NCI-H2107 (cell line): ENCODE results near the gene CENPP.

Experiments used
- DNase-seq: peaks from one replicate; lab custom pipeline; 2025; lab: John Stamatoyannopoulos, UW

The CENPP gene

DNA sequence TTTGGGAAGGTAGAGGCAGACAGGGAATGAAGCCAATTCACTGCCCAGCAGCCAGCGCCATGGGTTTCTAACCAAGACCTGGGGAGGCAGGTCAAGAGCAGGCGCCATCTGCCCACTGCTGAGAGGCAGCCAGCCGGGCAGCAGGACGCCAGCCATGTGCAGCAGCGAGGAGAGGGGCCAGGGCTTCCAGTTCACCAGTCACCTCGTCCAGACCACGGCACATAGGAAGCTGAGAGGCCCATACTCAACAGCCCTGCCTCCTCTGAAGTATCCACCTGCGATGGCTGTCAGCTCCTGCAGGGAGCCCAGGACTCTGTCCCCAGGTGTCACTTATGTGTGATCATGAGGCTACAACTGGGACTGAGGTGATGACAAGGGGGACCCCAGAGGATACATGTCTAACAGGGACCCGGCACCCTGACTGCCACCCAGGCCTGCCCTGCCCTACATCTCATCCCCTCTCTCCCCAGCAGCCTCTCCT is 314.1 kb downstream of the CENPP start:
- no peak for DNase-seq

GRCh38 chr9:92640398-92641091 is 314.8 kb downstream of the CENPP start:
- no peak for DNase-seq

GRCh38 chr9:92641092-92641809 is 315.5 kb downstream of the CENPP start:
- DNase-seq = no peak

DNA sequence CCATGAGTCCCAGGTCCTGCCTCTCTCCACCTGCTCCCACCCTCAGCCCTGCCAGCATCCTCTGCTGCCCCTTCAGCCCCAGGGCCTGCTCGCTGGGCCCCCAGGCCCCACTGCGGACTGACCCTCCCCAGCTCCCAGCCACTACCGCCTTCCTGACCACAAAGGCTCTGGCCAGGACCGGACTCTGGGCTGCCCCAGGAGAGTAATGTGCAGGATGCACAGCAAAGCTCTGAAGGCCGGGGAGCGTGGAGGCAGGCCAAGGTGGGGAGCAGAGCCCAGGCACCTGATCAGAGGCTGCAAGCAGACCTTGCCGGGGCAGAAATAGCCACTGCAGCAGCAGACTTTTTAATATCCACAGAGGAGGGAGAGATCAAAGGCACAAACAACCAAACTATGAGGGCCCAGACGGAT is 316.3 kb downstream of the CENPP start:
- DNase-seq = no peak

GRCh38 chr9:92642564-92642963 is 316.8 kb downstream of the CENPP start:
- no peak for DNase-seq

GRCh38 chr9:92644278-92644677 is 318.5 kb downstream of the CENPP start:
- no peak for DNase-seq

DNA sequence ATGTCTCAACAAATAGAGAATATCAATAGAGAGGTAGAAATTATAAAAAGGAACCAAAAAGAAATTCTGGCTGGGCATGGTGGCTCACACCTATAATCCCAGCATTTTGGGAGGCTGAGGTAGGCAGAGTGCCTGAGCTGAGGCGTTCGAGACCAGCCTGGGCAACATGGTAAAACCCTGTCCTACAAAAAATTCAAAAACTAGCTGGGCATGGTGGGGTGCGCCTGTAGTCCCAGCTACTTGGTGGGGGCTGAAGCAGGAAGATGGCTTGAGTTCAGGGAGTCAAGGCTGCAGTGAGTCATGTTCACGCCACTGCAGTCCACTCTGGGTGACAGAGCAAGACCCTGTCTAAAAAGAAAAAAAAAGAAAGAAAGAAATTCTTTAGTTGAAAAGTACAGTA is 319.3 kb downstream of the CENPP start:
- DNase-seq = no peak

DNA sequence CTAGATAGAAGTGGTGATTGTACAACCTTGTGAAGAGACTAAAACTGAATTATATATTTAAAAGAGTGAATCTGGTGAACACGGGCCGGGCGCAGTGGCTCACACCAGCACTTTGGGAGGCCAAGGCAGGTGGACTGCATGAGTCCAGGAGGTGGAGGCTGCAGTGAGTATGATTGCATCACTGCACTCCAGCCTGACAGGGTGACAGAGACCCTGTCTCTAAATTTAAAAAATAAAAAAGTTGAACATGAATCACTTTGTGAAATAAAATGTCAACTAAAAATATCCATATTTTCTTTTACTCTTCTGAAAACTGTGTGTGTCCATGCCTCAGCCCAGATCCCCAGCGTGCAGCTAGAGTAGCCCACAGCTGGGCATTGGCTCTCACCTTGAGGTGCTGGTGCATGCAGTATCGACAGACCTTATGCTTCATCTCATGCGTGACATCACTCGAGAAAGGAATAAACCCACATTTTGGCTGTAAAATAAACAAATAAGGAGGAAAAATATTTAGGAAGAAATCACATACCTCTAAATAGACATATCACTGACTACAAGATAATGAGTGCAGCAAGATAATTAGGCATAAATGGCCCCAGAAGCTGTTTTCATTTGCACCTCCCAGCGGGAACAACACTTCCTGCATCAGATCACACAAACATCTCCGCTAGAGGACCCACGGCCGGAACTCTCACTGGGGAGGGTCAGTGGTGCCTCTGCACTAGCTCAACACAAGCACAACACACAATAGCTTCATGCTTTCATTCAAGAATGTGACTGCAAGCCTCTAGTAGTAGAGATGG is 322.1 kb downstream of the CENPP start:
- DNase-seq = no peak

- no peak for DNase-seq
Measured at GRCh38 chr9:92648474-92648971, 322.8 kb downstream of the CENPP start.

DNA sequence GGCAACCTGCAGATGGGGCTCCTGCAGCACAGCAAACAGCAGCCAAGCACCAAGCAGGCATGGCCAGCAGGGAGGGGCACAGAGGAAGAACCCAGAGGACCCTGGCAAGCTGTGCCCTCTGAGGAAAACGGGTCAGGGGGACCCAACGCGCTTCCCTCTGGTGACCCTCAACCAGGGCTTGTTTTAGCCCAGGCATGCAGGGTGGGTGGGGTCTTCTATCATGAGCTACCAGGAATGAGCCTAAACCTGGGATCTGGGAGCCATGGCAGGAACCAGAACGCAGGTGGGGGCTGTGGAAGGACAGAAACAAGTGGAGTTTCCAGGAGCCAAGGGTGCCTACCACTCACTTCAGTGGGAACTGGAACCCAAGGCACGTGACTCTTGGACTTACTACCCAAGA is 323.3 kb downstream of the CENPP start:
- no peak for DNase-seq

DNA sequence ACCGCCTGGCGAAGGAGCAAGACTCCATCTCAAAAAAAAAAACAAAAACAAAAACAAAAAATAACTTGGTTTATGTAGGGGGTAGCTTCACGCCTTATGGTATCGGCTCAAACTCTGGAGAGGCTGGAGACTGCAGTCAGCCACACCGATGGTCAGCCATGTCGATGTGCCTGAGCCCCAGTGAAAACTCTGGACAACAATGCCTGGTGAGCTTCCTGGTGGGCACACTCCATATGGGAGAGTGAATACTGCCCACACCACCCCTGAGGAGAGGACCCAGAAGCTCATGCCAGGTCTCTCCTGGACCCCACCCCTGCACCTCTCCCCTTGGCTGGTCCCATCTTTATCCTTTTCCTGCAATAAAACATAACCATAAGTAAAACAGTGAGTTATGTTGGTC is 324.5 kb downstream of the CENPP start:
- no peak for DNase-seq

GRCh38 chr9:92650839-92651621 is 325.3 kb downstream of the CENPP start:
- no peak for DNase-seq

DNA sequence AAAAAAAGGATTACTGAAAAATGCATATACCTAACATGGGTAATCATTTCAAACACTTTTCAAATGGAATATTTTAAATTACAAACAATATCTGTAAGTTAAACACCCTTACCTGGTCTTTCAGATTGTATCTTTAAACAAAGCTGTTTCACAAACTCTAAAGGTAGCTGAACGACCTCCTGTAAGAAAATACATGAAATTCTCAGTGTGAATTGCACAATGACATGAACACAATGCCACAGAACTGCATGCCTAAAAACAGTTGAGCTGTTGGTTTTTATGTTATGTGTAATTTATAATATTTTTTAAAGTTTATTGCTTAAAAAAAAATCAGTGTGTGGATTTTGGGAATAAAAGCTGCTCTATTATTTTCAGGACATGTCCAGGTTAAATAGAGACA is 326.7 kb downstream of the CENPP start:
- DNase-seq = no peak

GRCh38 chr9:92654481-92655301 is 328.9 kb downstream of the CENPP start:
- no peak for DNase-seq

- DNase-seq = no peak
Measured at GRCh38 chr9:92655366-92655765, 329.6 kb downstream of the CENPP start.

DNA sequence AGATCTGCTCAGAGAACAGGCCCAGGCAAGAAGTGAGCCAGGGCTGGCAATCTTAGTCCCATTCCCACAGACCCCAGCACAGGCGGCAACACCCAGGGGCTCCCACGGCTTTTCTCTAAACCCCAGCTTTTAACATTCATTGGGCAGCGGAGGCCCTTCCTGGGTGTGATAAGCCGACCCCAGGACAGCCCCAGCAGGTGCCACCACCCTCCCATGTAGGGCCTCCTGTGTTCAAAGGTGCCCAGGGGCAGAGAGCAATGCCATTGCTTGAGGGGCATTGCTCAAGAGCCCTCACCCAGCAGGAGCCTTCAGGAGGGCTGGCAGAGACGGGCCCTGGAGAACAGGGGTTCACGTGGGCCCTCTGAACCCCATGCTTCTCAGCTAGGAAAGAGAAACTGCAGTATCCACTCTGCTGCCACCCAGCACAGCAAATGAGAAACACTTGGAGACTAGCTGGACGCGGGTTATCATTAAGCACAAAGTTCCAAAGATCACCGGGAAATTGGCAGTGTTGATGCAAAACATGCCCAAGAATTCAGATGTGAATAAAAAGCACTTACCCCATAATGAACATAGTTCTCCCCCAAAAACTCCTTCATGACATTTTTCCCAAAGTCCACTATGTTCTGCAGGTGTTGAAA is 330.3 kb downstream of the CENPP start:
- DNase-seq = no peak

DNA sequence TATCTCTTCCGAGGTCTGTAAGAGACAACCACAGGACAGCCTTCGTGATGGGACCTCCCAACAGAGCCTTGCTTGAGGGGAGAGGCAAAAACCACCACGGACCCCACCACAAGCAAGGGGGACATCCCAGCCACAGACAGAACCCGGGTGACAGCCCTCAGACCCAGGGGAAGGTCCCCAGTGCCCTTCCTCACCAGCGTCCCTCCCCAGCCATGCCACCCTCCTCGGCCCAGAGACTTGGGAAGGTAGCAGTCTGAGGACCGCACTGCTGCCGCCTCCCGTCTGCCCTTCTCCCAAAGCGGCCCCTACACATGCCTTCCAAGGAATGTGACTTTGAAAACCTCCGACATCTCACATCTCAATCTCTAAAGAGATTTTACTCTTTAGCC is 330.8 kb downstream of the CENPP start:
- DNase-seq = no peak

- DNase-seq = no peak
Measured at GRCh38 chr9:92657296-92658094, 331.7 kb downstream of the CENPP start.

DNA sequence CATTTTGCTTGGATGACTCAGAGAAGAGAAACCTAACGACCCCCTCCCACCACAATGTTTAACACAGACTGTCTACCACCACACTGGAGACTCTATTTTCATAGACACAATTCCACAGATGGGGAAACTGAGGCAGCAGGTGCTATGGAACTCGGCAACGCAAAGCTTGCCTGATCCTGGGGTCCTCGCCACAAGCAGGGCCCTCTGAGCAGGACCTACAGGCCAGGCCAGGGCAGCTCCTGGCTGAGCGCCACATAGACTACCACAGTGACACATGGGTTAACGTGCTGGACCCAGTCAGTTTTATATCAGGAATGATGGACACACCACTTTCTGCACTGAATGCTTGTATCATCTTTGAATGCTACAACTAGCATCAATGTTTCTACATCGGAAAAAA is 332.4 kb downstream of the CENPP start:
- DNase-seq = no peak

- no peak for DNase-seq
Measured at GRCh38 chr9:92658611-92659010, 332.9 kb downstream of the CENPP start.
